NCI-H1694 treated with DMSO at 0.1 percent for 48 hours (cell line): ENCODE results near the gene MYO1E.

Source experiments
- DNase-seq: peaks from one replicate; lab custom pipeline; 2025; lab: John Stamatoyannopoulos, UW

The MYO1E gene

DNA sequence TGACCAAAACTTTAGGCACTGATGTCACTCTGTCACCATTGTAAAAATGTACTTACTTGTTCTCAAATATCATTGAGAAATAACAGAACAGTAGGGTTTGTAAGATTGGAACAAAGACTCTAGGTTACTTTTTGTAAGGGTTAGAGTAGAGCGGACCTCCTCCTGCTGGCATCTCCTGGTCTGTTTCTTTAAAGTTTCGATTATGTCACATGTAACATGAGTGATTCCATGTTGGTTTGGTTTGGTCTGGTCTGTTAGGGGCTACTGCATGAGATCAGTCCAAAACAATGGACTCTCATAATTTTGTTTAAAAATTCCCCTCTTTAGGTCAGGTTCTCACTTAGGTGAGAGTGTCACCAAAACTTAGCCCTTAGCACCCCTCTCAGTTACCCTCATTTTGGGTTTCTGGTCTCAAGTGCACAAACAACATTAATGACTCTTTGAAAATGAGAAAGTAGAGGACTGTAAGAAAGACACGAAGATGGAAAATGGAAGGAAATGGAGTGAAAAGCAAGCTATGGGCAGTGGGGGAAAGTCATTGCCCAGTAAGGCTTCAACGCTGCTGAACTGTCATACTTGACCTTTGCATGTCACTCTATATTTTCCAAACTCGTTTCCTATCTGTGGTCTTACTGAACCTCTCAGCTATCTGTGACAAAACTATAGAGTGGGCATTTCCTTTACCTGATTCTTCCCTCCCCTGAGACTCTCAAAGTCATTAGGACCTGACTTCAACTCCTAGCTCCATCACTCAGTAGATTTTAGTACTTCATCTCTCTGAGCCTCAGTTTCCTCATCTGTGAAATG lies 113.3 kb downstream of the MYO1E start:
- no peak for DNase-seq

DNA sequence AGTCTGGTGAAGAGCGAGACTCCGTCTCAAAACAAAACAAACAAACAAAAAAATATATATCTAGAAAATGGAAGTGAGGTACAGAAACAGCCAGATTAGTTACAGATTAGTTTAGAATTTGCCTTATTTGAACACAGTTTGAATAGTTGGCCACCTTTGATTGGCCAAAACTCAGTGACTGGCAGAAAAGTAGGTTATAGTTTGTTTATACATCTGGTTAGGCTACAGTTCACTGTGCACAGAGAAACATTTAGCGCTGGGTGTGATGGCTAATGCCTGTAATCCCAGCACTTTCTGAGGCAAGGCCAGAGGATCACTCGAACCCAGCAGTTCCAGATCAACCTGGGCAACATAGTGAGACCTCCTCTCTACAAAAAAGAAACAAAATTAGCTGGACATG lies 114.4 kb downstream of the MYO1E start:
- no peak for DNase-seq

DNA sequence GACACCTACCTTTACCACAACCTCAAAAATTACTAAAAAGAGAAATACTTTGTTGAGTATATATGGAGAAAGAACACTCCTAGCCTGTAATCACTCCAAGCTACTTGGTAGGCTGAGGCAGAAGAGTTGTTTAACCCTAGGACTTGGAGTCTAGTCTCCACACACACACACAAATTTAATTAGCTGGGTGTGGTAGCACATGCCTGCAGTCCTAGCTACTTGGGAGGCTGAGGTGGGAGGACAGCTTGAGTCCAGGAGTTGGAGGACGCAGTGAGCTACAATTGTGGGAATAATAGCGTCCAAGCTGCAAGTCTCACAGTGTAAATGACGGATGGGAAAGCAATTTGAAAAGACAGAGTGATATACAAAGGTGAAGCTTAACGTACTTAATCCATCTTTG lies 115.5 kb downstream of the MYO1E start:
- no peak for DNase-seq

DNA sequence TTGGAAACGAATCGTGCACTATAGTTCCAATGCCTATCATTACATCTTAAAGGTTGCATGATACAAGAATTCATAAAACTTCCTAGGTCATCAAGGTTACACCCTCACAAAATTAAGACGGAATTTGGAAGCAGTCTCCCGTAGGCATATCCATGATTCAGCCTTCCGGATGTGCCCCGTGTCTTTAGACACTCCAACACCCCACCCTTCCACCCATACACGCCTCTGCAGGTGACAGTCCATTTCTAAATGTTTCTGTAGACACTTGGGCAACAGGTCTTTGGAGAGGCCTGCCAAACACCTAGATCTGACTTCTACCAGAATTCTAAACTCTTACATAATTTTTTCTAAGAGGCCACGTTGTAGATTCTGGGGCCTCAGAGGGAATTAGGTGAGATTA lies 116.2 kb downstream of the MYO1E start:
- no peak for DNase-seq

DNA sequence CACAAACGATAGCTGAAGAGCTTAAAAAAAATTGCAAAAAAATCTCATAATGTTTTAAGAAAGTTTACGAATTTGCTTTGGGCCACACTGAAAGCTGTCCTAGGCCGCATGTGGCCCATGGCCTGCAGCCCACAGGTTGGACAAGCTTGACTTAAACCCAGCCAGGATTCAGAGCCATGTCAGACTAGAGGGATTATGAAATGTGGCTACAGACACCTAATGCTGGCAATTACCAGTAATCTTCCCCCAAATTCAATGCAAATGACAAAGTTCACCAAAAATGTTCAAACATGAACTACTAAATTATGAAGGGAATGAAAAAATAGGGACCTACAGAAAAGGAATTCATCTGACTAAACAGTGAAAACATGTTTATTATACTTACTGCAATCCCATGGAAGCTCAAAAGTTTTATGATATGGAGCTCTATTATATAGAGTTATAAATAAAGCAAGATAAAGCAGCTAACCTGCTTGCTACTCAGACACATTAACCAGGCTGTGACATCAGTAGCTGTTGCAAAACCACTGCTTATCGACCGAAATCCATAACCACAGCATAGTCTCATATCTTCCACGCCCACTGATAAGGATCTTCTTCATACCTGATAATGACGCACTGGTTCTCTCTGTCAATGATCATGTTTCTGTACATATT lies 116.9 kb downstream of the MYO1E start:
- no peak for DNase-seq

DNA sequence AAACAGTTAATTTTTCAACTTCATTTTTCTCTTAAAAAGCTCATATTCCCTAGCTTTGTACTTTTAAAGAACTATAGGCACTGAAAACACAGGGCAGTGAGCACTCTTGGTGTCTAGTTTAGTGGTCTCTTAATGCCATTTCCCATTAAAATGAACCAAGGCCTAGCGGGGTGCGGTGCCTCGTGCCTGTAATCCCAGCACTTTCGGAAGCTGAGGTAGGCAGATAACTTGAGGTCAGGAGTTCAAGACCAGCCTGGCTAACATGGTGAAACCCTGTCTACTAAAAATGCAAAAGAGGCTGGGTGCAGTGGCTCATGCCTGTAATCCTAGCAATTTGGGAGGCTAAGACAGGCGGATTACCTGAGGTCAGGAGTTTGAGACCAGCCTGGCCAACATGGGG lies 120.5 kb downstream of the MYO1E start:
- DNase-seq = no peak

DNA sequence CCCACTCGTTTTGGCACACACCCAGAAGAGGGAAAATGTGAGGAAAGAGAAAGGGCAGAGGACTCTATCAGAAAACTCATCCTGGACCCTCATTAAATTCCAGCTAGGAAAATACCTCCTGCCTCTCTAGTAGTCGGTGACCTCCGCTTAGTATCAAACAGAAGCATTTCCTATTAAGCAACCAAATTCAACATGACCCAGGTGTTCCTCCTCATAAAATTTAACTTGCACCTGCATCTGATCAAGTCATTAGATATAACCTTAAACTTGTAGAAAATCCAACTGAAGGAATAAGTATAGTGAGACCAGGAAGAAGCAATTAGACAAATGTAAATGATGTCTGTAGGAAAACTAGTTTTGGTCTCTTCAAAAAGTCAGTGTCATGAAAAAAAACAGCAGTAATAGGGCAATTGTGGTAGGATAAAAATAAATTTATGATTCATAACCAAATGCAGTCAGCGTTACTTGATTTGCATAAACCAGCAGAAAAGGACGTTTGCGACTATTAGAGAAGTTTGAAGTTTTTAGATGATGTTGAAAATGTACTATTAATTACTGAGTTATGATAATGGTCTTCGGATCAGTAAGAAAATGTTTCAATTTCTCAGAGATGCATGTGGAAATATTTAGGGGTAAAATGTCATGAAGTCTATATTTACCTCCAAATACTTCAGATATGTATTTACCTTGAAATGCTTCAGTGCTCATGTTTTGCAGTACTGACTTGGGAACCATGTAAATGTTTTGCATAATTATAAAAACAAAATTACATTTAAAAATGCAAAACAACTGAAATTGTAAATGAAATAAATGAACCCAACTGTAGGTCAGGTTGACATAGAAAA lies 121.4 kb downstream of the MYO1E start:
- no peak for DNase-seq

DNA sequence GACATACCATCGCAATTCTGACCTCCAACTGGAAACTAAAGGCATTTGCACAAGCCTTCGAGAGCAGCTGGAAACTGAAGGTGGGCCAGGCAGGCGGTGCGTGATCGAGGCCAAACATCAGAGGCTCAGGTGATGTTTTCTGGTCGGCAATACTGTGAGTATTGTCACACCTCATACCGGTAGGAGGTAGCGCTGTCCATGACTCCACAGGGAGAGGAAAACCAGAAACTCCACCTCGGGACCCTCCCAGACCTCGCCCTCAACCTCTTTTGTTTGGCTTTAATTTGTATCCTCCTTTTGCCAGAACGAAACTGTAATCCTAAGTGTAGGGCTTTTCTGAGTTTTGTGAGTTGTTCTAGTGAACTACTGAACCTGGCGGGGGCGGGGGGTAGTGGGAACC lies 122.4 kb downstream of the MYO1E start:
- no peak for DNase-seq

DNA sequence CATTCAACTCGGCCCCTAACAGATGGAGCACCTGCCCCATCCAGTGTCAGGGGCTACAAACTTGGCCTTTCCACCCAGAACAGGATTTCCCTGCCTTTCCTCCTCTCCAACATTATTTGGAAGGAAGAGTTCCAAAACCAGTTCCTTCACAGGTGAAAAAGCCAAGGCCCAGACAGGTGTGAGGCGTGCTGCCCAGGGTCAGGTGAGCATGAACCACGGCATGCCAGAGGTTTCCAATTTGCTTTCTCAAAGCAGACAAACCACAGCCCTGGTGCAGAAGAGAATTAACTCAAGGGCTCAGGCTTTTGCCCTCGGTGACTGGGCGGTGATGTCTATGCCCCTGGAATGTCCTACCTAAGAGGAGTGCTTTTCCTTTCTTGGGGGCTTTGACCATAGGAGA lies 122.9 kb downstream of the MYO1E start:
- DNase-seq = no peak

DNA sequence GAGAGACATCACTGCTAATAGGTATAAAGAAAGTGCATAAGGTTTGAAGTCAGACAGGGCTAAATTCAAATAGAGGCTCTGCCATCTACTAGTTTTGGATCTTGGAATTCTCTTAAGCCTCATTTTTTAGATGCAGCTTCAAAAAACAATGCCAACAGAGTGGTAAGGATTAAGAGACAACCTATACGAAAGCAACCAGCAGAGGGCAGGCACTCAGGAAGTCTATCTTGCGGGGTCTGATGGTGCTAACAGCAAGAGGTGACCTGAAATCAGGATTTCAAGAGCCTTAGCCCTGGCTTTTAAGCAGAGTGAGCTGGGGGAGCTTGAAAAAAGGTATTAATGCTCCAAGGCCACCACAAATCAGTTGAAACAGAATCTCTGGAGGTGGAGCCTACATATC lies 125.3 kb downstream of the MYO1E start:
- peak; percentile 45 for DNase-seq

DNA sequence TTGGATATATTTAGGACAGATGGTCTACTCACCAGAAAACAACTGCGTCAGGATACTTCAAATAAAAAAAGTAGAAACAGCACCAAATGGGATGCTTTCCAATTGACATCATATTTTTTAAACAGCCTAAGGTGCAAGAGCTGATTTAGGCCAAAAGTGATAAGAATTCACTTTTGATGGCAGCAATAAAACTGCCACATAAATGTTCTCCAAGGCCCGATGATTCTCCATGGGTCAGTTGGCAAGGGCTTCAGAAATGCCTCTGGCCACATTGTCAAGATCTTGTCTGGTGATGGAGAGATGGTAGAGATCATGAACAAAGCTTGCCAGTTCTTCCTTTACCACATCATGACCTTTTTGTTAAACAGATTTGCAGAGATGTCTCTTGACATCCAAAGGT lies 127.1 kb downstream of the MYO1E start:
- DNase-seq = no peak

DNA sequence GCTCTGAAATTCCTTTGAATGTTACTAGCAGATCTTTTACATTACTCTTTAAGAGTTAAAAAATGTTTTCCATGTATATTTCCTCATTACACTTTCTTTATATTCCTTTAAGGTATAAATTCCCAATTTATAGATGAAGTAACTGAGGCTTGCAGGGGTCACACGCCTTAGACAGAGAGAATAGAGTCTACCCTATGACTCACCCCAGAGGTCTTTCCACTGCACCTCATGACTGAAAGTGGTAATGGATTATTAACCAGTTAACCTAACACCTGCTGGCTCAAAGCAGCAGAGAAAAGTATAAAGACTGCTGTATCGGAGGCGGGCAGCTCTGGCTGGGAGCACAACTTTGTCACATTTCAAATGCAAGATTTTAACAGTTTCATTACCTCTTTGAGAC lies 128.3 kb downstream of the MYO1E start:
- DNase-seq = no peak

DNA sequence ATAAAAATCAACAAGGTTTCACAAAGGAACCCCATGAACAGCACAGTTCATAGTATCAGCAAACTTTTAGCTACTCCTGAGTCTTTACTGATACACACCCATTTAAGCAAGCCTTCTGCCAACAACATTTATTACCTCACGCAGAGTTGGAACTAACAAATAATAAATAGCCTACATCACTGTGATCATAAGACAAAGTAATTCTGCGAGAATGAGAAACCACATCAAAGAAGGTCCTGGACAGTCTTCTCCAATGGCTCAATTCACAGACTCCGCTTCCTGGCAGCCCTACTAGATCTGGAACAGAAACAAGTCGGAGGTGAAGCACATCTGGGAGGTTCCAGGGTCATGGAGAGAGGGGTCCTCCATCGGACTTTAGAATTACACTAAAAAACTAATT lies 129.0 kb downstream of the MYO1E start:
- no peak for DNase-seq

DNA sequence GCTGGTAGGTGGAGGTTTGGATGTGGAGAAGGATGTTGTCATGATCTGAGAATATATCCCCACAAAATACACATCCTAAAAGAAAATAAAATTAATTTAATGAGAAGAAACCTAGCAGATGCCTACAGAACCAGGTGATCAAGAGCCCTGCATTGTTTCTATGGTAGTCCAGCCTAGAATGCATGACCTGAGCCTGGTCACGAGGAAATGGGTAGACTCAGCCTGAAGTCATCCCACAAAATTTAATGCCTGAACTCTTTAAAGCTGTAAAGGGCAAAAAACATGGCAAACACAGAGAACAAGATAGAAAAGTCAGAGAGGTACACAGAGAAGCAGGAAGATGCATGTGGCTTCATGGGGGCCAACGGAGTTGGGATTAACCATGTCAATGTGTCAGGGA lies 130.0 kb downstream of the MYO1E start:
- no peak for DNase-seq

DNA sequence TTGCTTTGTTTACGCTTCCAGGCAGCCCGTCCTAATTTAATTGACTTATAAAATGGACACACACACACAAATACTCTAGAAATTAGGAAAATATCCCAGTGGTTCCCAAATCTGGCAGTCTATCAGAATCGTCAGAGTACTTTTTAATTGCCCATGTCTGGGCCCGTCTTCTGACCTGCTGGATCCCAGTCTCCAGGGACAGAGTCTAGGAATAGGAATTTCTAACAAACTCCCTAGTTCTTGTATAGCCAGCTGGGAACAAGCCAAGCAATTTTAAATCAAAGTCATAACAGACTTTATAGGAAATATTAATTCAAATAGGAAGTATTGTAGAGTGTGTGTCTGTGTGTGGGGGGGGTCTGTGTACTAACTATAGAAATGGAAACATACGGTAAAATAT lies 132.6 kb downstream of the MYO1E start:
- no peak for DNase-seq

DNA sequence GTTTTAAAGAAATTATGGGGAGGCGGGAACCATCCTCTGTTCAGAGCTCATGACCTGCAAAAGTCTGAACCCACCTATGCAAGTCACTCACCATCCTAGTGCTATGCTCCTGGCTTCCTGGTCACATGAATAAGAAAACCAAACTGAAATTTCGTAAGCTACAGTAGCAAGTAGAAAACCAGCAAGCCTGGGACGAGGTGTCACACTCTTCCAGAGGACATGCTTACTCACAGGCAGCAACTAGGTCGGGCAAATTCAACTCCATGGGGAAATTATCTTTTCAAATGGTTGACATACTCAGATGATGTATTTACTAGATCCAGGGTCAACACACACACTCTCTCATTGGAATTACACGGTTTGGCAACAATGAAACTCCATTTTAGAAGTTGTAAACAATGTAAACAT lies 134.7 kb downstream of the MYO1E start:
- DNase-seq = no peak

DNA sequence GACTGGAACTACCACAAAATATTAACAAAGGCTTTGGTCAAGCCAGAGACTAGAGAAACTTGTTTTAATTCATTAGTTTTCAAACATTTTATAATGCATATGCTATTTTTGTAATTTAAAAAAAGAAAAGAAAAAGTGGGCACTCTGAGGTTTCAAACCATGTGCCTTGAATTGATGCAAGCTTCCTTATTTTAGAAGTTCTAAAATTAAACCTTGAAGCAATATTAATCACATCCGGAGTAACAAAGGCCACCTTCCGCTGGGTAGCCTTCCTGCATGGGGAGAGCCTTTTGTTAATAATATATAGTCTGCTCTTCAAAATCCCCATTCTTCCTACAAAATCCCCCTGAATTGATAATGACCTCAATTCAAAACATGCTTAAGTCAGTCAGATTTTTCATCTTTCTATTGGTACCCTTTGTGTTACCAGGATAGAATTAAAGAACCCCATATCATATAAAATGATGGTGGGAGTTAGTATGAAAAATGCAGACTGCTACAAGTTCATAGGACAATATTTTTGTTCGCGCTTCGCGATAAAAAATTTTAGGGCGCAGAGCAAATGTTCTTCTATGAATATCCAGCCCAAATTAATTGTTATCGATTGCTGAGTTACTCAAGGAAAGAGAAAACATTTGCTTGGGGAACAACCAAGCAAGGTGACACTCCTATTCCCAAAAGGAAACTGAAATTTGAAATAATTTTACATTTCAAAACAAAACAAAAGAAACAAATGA lies 135.4 kb downstream of the MYO1E start:
- DNase-seq = no peak

DNA sequence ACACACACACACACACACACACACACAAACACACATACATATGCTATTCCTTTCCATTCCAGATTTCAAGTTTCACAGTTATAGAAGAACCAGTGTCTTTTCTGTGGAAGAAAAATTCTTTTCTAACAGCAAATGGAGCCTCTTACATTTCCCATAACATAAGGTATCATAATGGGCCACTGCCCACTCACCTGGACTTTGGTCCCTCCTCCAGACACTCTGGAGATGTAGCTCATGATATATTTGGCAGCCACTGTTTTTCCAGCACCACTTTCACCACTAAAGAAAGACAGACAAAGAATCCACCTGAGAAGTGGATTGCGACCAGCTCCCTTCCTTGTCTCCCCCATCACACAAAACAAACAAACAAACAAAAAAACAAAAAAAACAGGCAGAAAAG lies 136.3 kb downstream of the MYO1E start:
- DNase-seq = no peak

DNA sequence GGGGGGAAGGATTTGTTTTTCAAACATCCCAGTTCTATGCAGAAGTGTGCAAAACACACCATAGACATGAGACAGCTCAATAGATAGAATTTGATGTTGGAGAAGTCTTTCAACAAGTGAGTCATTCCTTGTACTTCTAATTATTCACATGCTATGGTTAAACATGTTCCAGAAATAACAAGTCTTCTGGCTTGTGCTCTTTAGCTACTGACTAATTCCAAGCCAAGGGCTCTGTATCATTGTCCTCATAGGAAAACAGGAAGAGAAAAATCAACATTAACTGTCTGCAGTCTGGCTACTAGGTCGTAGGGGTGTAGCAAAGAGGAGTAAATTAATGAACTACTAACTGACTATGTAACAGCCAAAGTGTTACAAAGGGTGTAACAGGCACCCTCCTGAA lies 140.2 kb downstream of the MYO1E start:
- no peak for DNase-seq

DNA sequence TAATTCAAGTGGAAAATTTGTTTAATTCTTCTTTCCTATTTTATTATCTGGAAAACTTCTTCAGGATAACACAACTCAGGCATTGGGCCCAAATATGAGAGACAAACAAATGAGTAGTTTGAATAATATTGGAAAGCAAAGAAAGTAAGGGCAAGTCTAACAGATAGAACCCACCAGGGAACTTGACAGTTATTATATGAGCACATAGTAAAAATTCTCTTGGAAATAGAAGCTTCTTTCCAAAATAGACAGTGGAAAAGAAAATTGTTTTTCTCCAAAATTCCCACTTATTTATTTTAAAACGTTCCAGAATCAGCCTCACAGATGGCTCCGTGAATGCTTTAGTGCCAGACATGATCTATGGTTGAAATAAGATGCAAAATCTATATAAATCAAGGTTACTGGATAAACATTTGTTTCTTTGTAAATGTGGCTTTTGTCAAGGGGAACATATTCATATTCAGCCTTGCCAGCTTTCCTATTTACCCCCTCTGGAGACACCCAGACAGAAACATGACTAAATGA lies 142.1 kb downstream of the MYO1E start:
- no peak for DNase-seq

DNA sequence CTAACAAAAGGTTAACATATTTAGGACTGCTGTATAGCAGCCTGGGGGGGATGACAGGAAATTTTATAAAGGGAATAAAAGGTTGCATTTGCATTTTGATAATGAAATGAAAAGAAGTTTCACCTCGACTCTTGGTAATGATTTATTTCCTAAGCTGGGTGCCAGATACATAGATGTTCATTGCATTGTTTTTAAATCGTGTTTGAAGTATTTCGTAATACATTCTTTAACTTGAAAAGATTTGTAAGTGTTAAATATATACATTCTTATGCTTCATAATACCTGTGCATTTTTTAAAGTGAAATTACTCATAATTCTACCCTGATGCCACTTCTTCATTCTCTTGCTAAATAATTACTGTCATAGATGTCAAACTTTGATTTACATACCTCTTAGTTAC lies 143.2 kb downstream of the MYO1E start:
- DNase-seq = no peak

DNA sequence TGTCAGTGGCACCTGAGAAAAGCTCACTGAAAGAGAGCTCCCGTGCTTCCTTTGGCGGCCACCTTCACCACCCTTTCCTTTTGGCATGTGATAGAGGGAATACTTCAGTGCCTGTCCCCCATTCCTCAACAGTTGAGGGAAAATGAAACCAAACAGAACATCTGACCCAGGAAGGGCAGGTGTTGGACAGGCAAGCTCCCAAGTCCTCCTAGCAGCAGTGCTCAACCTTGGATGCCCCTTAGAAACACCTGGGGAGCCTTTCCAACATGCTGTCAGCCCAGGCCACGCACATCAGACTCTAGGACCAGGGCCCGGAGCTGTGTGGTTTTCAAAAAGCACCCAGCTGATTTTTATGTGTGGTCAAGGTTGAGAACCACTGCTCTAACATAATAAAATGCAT lies 143.7 kb downstream of the MYO1E start:
- no peak for DNase-seq
